K562 (cell line): Measurements from ENCODE around the gene IPO11. TPM values are rescaled to one million over a fixed set of nuclear protein-coding genes. Genes with fewer than 3 reads are reported as not detected.
"Not testable (repeated sequence)": the region's sequence is repeated elsewhere in the genome, so short reads cannot be mapped to it uniquely, and the experiment has no call there.

Experiments
- ATAC-seq: fragments of 200-7000 bp; cut with Tn5 transposase; 3 replicates; pipeline ENCODE4 v1.9.1; 2020; ENCODE audit warnings: moderate library complexity
- BruUV-seq: library from RNA; stranded (reverse); fragments of 400-500 nt; replicated peaks from 2 replicates; lab custom pipeline; 2021; lab: Mats Ljungman, UMichigan
- CTCF ChIA-PET: fragments of 300-600 bp; formaldehyde crosslinking; extraction: SDS; loops from one replicate; lab custom pipeline; 2021; ENCODE audit warnings: low intra/inter-chr PET ratio; lab: Yijun Ruan, JAX
- POLR2A ChIA-PET: fragments of 300-600, 350-650 bp; sonication (Branson Sonifier 250); formaldehyde crosslinking; extraction: SDS; loops from one replicate; lab custom pipeline; 2021; ENCODE audit warnings: antibody characterized with exemption, inconsistent platforms; lab: Yijun Ruan, JAX
- DNase-seq, 4 experiments: peaks; one replicate each; pipeline versions ENCODE4 v3.0.0 to v3.0.0-alpha.2; 2011 to 2018; ENCODE audit warnings: low spot score in 3 of 4, mixed read lengths in 3 of 4; ENCODE audit errors: extremely low read depth in 1 of 4
- FAIRE-seq: peaks from 2 replicates; lab custom pipeline; 2011; peaks lifted over from hg19 to GRCh38; lab: Jason Lieb, UNC
- H2AFZ ChIP-seq: 2 replicates; pipeline ENCODE4 v1.6.0; 2011; ENCODE audit warnings: low read depth, low read length, control low read depth, inconsistent platforms
- H3K27ac ChIP-seq: fragments of 200-600 bp; 3 replicates; pipeline ENCODE4 v1.8.0; 2011; ENCODE audit warnings: low read depth, mild to moderate bottlenecking, control low read depth, inconsistent platforms, low read length, moderate library complexity, mixed read lengths; ENCODE audit errors: extremely low read depth
- H3K27me3 ChIP-seq, 2 experiments: fragments of 300-600 bp in 1 of 2; 2 replicates in 1 of 2; 3 replicates in 1 of 2; pipeline versions ENCODE4 v1.6.0 to v1.8.0; 2011; ENCODE audit warnings: inconsistent platforms in 2 of 2, low read length in 2 of 2, mild to moderate bottlenecking in 1 of 2, mixed read lengths in 1 of 2, moderate library complexity in 1 of 2; ENCODE audit not compliant: control insufficient read depth in 2 of 2, insufficient read depth in 2 of 2
- H3K36me3 ChIP-seq: fragments of 300-600 bp; 3 replicates; pipeline ENCODE4 v1.8.0; 2011; ENCODE audit warnings: mild to moderate bottlenecking, low read length, inconsistent platforms; ENCODE audit not compliant: control insufficient read depth, insufficient read depth
- H3K4me1 ChIP-seq, 2 experiments: fragments of 200-600 bp in 1 of 2; replicated peaks in 1 of 2; 2 replicates in 1 of 2; 3 replicates in 1 of 2; pipeline versions ENCODE4 v1.5.1 to v1.8.0; 2011; ENCODE audit warnings: inconsistent platforms in 2 of 2, low read length in 2 of 2, mild to moderate bottlenecking in 1 of 2, mixed read lengths in 1 of 2, moderate library complexity in 1 of 2; ENCODE audit not compliant: control insufficient read depth in 2 of 2, insufficient read depth in 2 of 2
- H3K4me2 ChIP-seq: 2 replicates; pipeline ENCODE4 v1.6.1; 2011; ENCODE audit warnings: low read length, control low read depth, inconsistent platforms, mixed read lengths; ENCODE audit not compliant: insufficient read depth
- H3K4me3 ChIP-seq: fragments of 200-600 bp; sonication (generic), shearing (Covaris generic); 2 replicates; pipeline ENCODE4 v1.5.1; 2016; ENCODE audit warnings: control low read depth, inconsistent platforms
- H3K79me2 ChIP-seq: fragments of 200-600 bp; 3 replicates; pipeline ENCODE4 v1.8.0; 2011; ENCODE audit warnings: low read length, inconsistent platforms; ENCODE audit not compliant: control insufficient read depth, insufficient read depth
- H3K9ac ChIP-seq, 2 experiments: 2 replicates each; pipeline versions ENCODE4 v1.6.0 to v1.6.1; 2011; ENCODE audit warnings: low read depth in 2 of 2, low read length in 2 of 2, control low read depth in 1 of 2, inconsistent platforms in 1 of 2, mild to moderate bottlenecking in 1 of 2, mixed read lengths in 1 of 2; ENCODE audit not compliant: insufficient read depth in 1 of 2
- H3K9me1 ChIP-seq: one replicate; pipeline ENCODE4 v1.6.0; 2011; ENCODE audit warnings: inconsistent platforms, mild to moderate bottlenecking, low read length, moderate library complexity; ENCODE audit not compliant: control insufficient read depth, insufficient read depth
- H3K9me3 ChIP-seq: replicated peaks from 2 replicates; pipeline ENCODE4 v1.5.1; 2011; ENCODE audit warnings: low read depth, low read length, inconsistent platforms; ENCODE audit not compliant: control insufficient read depth, insufficient read depth
- H4K20me1 ChIP-seq: replicated peaks from 2 replicates; pipeline ENCODE4 v1.6.1; 2011; ENCODE audit warnings: low read length, inconsistent platforms, mixed read lengths; ENCODE audit not compliant: control insufficient read depth, insufficient read depth
- BCOR ChIP-seq: fragments of 450-650 bp; IDR thresholded peaks from 2 replicates; pipeline ENCODE4 v1.6.1; 2016
- CEBPB ChIP-seq: fragments of 450-650 bp; IDR thresholded peaks from 2 replicates; pipeline ENCODE4 v1.6.1; 2016; ENCODE audit warnings: missing genetic modification characterization, missing compliant biosample characterization
- HDAC3 ChIP-seq: fragments of 450-650 bp; IDR thresholded peaks from 2 replicates; pipeline ENCODE4 v1.6.1; 2018; ENCODE audit warnings: borderline replicate concordance, mild to moderate bottlenecking, moderate library complexity; ENCODE audit not compliant: partially characterized antibody
- JUND ChIP-seq, 2 experiments: IDR thresholded peaks; 2 replicates in 1 of 2; 3 replicates in 1 of 2; pipeline ENCODE4 v1.6.1; 2011; ENCODE audit warnings: borderline replicate concordance in 2 of 2, low read depth in 2 of 2, low read length in 2 of 2, improper control_type of control experiment in 1 of 2, missing biosample characterization in 1 of 2, missing genetic modification characterization in 1 of 2, missing genetic modification reagents in 1 of 2
- PCBP2 ChIP-seq: fragments of 200-400 bp; formaldehyde crosslinking; IDR thresholded peaks from 2 replicates; pipeline ENCODE4 v1.6.1; 2018; ENCODE audit warnings: low read length, low read depth, mild to moderate bottlenecking, moderate library complexity; ENCODE audit not compliant: poor library complexity, severe bottlenecking
- RNF2 ChIP-seq: sonication (generic); IDR thresholded peaks from 2 replicates; pipeline ENCODE4 v1.6.1; 2016
- ZNF143 ChIP-seq: sonication (generic); formaldehyde crosslinking; IDR thresholded peaks from 2 replicates; pipeline ENCODE4 v1.9.0; 2022; ENCODE audit warnings: mild to moderate bottlenecking, missing genetic modification reagents
- ZNF146 ChIP-seq: IDR thresholded peaks from one replicate; pipeline ENCODE4 v1.6.1; 2018; ENCODE audit warnings: missing compliant biosample characterization; ENCODE audit not compliant: unreplicated experiment
- WGBS: fragments of 100-300 bp; shearing (Covaris generic); methylation state at CpG from one replicate; pipeline ENCODE4 v1.1.6; 2016; ENCODE audit warnings: low coverage, mixed read lengths; ENCODE audit not compliant: insufficient coverage; ENCODE audit errors: missing lambda C conversion rate; 5-methylcytosine and 5-hydroxymethylcytosine counted together
- in situ Hi-C: fragments of 300-500 bp; cut with MboI; formaldehyde crosslinking; loops from 4 replicates; pipeline ENCODE4 v1.15.0; 2018; ENCODE audit warnings: inconsistent platforms, mixed read lengths
- intact Hi-C: fragments of 100-400 bp; cut with micrococcal nuclease; formaldehyde crosslinking; loops from 2 replicates; pipeline ENCODE4 v1.14.2; 2022
- polyA plus RNA-seq, 8 experiments: library from polyadenylated mRNA; depleted of rRNA in 4 of 8; stranded (reverse) in 5 of 8; unstranded in 3 of 8; fragments of >200 nt; fragmentation: Nextera tagmentation in 2 of 8; fragmentation: Illumina TruSeq in 1 of 8; extraction: Ambion mirVana in 2 of 8; extraction: Trizol in 1 of 8; gene quantifications; 2 replicates each; pipeline versions ENCODE4 v1.2.1 to v1.2.3, GENCODE V29; 2011 to 2014; ENCODE audit warnings: inconsistent platforms in 1 of 8, missing spikeins in 1 of 8
- total RNA-seq, 7 experiments: library from RNA; depleted of rRNA in 6 of 7; stranded (reverse); fragments of >200 nt in 6 of 7; fragmentation: Illumina TruSeq in 2 of 7; extraction: Trizol in 2 of 7; gene quantifications; 2 replicates each; pipeline versions ENCODE4 v1.2.1 to v1.2.3, GENCODE V29; 2011 to 2021; ENCODE audit warnings: low replicate concordance in 1 of 7
- TF ChIP-seq, protein P1 (sequence below): fragments of 250-450 bp; sonication (Bioruptor Pico); IDR thresholded peaks from 2 replicates; pipeline ENCODE4 v1.8.0; 2021; ENCODE audit warnings: mild to moderate bottlenecking, moderate library complexity

Gene IPO11
- total and polyA plus RNA-seq, 9 of the 15 experiments (the other 6 are each of a cell fraction or from before 2014, with no cell fraction given), result 38.7 to 96.0 (median 70.9) TPM

DNA sequence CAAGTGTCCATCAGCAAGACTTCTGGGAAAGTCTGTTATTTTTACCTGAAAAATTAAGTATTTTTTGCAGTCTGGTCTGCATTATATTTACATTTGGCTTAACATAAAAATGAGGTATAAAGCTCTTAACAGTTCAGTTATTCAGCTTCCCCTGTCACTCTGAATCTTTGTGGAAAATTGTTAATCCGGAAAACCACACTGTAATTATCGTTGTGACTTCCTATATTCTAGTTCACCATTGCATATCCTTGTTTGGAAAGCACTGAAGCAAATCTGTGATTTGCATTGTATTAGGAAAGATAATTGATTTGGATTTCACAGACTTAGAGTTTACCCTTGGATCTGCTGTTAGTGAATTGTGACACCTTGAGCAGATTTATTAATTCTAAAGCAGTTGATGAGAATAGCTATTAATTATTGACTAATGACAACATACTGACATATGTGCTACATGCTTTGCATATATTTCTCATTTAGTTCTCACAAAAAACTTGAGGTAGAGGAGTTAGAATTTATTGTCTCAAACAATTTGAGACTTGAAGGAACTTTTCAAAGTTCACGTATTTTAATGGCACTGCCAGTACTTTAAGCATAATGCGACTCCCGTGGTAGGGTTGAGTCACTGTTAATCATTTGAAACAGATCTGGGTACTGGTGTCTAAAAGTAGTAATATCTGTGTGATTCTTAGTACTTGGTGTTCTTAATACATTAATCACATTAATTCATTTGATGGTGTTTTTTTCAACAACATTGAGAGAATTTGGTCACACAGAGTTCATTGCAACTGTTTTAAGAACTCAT is 94.3 kb downstream of the IPO11 start (continued):
- TF ChIP-seq, protein P1, sequence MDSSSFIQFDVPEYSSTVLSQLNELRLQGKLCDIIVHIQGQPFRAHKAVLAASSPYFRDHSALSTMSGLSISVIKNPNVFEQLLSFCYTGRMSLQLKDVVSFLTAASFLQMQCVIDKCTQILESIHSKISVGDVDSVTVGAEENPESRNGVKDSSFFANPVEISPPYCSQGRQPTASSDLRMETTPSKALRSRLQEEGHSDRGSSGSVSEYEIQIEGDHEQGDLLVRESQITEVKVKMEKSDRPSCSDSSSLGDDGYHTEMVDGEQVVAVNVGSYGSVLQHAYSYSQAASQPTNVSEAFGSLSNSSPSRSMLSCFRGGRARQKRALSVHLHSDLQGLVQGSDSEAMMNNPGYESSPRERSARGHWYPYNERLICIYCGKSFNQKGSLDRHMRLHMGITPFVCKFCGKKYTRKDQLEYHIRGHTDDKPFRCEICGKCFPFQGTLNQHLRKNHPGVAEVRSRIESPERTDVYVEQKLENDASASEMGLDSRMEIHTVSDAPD, result no peak
- no peak for TF ChIP-seq ZNF143 (CRISPR knock-in tag)
- no peak for TF ChIP-seq PCBP2
- TF ChIP-seq RNF2, result no peak
- TF ChIP-seq HDAC3, result no peak
- TF ChIP-seq JUND (IDR thresholded peaks at IDR 0.05; ENCODE audit: borderline replicate concordance, low read depth, low read length), result no peak
- no peak for TF ChIP-seq JUND (tag; IDR thresholded peaks at IDR 0.05; ENCODE audit: borderline replicate concordance, low read depth, low read length)
- no peak for TF ChIP-seq CEBPB

DNA sequence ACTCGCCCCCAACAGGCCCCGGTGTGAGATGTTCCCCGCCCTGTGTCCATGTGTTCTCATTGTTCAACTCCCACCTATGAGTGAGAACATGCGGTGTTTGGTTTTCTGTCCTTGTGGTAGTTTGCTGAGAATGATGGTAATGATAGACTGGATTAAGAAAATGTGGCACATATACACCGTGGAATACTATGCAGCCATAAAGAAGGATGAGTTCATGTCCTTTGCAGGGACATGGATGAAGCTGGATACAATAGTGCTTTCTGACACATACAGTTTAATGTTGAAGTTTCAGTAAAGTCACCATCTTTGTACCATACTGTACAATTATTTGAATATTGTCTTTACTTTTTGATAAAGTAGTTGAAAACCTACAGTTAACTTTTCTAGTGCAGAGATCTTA is 96.2 kb downstream of the IPO11 start:
- H3K9me1 ChIP-seq, CTCF ChIA-PET, ATAC-seq, H3K4me2 ChIP-seq, H3K4me3 ChIP-seq, H3K9ac ChIP-seq, H3K27me3 ChIP-seq, H2AFZ ChIP-seq, H4K20me1 ChIP-seq, H3K4me1 ChIP-seq, intact Hi-C loops, BruUV-seq, in situ Hi-C loops, H3K27ac ChIP-seq, H3K9me3 ChIP-seq, H3K79me2 ChIP-seq, DNase-seq, FAIRE-seq: not testable (repeated sequence)
- POLR2A ChIA-PET, result interaction anchor here (0.6 kb wide), 1 partner anchor 191 kb away, joined by 5 read pairs; no protein-coding TSS in a partner anchor
- 98% methylated on average over 4 of the region's 5 CpGs for WGBS
- peak; percentile 89 for TF ChIP-seq ZNF146 (CRISPR knock-in tag)
- TF ChIP-seq BCOR, result 0 out of 2 replicates have a peak, but pooled peaks have one; percentile 14
- peaks cover 59% of the 10 kb centered on the region for H3K36me3 ChIP-seq
